Diencephalon (tissue), 1 donor: ENCODE results near the gene NTN5. TPM values are rescaled to one million over a fixed set of nuclear protein-coding genes. Genes with fewer than 3 reads are reported as not detected.

Source experiments
- total RNA-seq: library from RNA; depleted of rRNA; stranded (reverse); fragments of >200 nt; gene quantifications from one replicate; pipeline ENCODE4 v1.2.3, GENCODE V29; 2014

The NTN5 gene, protein sequence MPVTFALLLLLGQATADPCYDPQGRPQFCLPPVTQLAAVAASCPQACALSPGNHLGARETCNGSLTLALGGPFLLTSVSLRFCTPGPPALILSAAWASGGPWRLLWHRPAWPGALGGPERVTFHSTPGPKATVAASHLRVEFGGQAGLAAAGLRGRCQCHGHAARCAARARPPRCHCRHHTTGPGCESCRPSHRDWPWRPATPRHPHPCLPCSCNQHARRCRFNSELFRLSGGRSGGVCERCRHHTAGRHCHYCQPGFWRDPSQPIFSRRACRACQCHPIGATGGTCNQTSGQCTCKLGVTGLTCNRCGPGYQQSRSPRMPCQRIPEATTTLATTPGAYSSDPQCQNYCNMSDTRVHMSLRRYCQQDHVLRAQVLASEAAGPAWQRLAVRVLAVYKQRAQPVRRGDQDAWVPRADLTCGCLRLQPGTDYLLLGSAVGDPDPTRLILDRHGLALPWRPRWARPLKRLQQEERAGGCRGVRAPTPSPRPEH
- total RNA-seq: not detected

DNA sequence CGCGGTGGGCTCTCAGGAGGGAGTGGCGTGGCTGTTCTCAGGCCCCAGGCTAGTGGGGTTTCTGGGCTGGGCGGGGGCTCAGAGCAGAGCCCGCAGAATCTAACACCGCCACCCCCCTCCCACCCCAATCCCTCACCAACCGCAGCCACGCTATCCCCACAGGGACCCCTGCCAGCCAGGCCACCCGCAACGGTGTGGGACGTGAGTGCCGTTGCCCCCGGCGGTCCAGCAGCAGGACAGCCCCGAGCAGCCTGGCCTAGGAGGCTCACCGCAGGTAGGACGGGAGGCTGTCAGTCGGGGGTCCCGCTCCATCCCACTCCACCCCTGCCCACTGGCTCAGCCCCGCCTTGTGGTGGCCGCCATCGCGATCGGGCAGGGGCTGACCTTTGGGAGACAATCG, at the start of gene NTN5:
Gene NTN5, minus strand, starts transcription at position 24 of the 400 bp plus-strand sequence. CDS start 2,031 bp downstream, outside the sequence.

DNA sequence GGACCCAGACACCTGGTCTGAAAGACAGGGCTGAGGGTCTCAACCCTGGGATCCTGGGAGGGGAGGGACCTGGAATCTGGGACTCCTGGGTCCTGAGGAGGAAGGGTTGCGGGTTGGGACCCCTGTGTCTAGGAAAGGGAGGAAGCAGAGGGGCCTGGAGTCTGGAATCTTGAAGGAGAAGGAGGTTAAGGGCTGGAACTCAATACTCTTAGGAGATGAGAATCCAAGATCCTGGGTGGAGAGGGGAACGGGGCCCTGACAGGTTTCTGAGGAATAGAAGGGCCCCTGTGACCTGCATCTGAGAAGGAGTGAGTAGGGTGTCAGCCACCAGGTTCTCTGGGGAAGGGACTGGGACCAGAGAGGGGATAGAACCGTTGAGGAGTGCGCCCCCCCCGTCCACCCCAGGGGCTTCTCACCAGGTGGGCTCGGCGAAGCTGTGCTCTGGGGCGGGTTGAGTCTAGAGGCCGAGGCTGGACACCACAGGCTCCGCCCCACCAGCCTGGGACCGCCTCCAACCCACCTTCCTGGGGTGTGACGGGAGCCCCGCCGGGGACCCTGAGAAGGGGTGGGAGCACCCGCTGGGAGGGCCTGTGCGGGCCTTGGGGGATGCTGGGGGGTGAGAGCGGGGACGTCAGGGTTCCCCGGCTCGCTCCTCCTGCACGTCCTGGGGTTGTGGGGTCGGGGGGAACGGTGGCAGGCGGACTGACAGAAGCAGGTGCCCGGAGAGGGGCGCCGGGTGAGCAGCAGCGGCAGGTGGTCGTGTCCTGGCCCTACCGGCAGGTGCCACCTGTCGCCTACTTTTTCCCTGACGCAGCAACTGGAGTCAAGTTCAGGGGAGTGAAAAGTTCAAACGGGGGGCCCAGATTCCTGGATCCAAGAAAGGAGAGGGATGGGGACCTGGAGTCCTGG, 46.7 kb upstream of the NTN5 start, which contains the start of gene MAMSTR:
Gene MAMSTR, minus strand, starts transcription at position 463 of the 909 bp plus-strand sequence. CDS start 694 bp downstream, outside the sequence.

DNA sequence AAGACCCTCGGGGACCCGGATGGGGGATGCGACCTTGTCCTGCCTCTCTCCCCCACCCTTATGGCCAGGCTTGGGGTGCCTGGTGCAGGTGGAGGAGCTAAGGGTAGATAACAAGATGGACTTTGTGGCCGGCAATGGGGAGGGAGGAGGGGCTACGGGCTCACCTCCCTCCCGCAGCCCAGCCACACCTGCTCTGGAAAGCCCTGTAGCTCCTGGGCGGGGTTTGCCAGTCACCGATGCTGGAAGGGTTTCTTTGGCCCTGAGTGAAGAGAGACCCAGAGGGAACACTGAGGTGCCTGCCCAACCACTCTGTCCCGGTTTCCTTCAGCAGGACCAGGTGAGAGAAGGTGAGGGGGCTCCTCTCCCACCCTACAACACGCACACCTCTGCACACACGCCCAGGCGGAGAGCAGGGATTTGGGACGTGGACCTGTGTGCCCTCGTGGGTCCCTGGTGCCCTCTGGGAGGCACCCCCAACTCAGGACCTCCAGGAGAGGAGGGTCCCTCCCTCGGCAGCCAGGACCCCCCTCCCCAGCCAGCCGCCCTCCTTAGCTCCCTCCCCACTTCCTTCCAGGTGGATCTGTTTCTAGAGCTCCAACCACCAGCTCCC, 23.0 kb upstream of the NTN5 start, which contains the start of gene FUT2:
Gene FUT2, plus strand, starts transcription at position 229 of the 610 bp plus-strand sequence. CDS start 6,986 bp downstream, outside the sequence.

DNA sequence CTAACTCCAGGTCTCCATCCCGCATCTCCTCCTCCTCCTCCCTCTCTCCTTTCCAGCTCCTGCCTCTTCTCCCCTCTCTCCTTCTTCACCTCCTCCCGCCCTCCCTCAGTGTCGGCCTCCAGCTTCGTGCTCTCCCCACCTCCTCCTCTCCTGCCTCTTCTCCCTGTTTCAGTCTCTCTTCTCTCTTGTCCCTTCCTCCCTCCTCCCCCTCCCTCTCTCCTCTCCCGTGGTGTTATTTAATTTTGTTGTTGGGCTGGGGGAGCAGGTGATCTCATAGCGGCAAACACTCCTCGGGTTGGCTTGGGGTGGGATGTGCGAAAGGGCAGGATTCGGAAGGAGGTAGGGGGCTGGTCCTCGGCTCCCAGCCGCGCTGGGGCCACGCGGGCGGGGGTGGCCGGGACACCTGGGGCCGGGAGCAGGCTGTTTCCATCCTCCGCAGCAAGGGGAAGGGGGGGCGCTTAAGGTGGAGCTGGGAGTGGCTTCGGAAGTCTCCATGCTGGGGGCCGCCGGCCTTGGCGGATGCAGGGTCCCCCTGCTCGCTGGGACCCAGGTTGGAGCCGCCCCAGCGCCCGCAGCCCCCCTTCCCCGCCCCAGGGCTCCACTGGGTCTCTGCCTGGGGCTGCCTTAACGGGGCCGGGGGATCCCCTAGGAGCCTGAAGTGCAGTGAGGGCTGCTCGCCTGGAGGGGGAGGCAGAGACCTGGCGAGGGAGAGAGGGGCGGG, 26.7 kb downstream of the NTN5 start, which contains the start of gene CA11:
Gene CA11, minus strand, starts transcription at position 187 of the 721 bp plus-strand sequence. CDS start 555 bp downstream, outside the sequence.

DNA sequence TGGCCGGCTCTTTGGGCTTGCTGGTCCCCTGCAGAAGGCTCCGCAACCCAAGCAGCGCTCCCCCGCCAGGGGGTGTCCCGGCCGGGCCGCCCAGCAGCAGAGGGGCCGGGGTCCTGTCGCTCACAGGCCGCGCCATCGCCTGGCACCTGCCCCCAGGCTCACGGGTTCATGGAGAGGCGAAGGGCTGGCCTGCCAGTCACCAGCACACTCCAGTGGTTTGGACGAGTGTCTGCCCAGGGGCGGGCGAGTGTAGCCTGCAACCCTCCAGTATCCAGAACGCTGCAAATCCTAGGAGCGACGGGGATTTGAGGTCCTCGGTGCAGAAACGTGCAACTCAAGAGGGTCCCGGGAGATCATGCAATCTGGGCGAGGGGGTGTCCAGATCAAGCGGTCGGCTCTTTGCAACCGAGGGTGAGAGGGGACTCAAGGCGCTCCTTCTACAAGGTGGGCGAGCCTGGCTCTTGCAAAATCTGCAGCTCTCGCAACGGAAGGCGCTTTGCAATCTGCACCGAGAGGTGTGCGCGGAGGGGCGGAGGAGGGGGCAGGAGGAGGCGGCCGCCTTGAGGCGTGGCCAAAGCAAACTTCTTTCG, 35.9 kb downstream of the NTN5 start, which contains the start of gene DBP:
Gene DBP, minus strand, starts transcription at position 521 of the 590 bp plus-strand sequence. Its CDS starts 385 bp downstream, at position 136.

DNA sequence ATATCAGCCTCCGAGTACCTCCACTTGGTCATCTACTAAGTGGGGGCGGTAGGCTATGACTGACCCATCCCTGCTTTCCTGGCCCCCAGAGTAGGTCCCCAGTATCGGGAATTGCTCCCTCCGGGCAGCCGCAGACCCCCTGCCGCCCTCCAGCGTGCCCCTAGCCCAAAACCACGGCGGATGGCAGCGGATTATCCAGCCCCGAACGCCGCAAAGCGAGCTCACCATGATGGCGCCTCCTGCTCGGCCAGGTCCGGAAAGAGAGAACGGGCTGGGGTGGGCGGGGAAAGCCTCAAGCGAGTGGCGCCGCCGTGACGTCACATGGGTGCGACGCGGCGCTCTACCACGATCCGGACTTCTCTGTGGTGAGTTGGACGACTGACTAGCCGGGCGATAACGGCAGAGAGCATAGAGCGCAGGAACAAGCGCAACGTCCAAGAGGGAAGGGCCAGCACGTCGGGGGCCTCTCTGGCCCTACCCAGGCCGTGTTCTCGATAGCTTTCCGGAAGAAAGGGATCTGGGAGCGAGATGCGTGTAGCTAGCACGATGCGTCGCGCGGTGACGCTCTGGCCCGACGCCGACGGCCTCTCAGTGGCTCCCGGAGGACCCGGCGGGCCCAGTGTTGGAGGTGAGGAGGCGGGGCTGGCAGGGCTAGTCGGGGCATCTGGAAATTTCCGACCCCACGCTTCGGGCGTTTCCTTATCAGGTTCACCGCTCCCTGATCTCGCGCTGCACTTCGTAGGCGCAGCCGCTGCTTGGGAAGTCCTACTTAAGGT, 53.7 kb downstream of the NTN5 start, which contains the start of the genes RPL18 and SPHK2:
Gene RPL18, minus strand, starts transcription at position 263 of the 776 bp plus-strand sequence. Its CDS starts 35 bp downstream, at position 228.
Gene SPHK2, plus strand, starts transcription at position 591 of the 776 bp plus-strand sequence. CDS start 1,009 bp downstream, outside the sequence.

DNA sequence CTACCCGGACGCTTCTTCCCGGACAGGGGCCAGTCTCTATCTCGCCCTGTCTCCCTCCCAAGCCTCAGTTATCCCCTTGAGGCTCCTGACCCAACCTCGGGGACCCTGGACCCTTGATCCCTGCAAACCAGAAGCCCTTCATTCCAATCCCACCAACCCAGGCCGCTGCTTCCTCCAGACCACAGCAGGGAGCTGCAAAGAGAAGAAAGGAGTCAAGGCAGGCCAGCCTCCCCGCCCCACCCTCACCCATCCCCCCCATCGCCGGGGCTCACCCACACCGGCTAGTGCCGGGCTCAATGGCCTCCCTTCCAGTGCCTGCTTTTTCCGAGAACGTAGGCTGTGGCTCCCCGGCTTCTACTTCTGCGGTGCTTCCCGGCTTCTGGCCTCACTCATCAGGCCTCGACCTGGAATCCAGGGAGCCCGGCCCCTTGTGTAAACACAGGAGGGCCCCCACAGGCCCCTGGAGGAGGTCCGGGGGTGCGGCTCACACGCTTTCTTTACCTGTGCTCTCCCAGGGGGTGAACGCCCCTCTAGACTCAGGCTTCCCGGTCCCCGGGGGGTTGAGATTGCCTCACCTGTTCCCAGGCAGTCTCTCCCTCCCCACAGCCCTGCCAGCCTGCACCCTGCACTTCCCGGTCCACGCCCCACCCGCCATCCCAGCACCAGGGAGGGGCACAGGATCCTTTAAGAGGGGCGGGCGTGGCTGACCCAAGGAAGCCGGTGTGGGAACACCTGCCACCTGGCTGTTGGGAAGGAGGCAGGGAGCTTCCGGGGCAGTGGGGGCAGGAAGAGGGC, 58.2 kb downstream of the NTN5 start, which contains the start of gene FAM83E:
Gene FAM83E, minus strand, starts transcription at position 641 of the 795 bp plus-strand sequence. CDS start 1,704 bp downstream, outside the sequence.

Other genes with a start within 250 kb of the NTN5 start
- gene GRWD1, start 227.0 kb downstream of the NTN5 start, total RNA-seq: 11.8 TPM
- 0.92 TPM for gene KCNJ14, start 217.4 kb downstream of the NTN5 start, total RNA-seq
- gene CYTH2, start 203.6 kb downstream of the NTN5 start, total RNA-seq: 57.7 TPM
- gene LMTK3, start 161.2 kb downstream of the NTN5 start, total RNA-seq: 16.4 TPM
- not detected for gene SULT2B1, start 120.8 kb downstream of the NTN5 start, total RNA-seq
- gene SPACA4, start 66.3 kb downstream of the NTN5 start, total RNA-seq: not detected
- gene FAM83E, start 57.9 kb downstream of the NTN5 start, total RNA-seq: not detected
- gene RPL18, start 53.8 kb downstream of the NTN5 start, total RNA-seq: 1,122 TPM
- 12.5 TPM for gene SPHK2, start 53.5 kb downstream of the NTN5 start, total RNA-seq
- gene DBP, start 35.6 kb downstream of the NTN5 start, total RNA-seq: 7.6 TPM
- gene CA11, start 26.8 kb downstream of the NTN5 start, total RNA-seq: 21.9 TPM
- 0.46 TPM for gene FUT2, start 23.0 kb upstream of the NTN5 start, total RNA-seq
- gene MAMSTR, start 46.7 kb upstream of the NTN5 start, total RNA-seq: 1.6 TPM
- gene RASIP1, start 67.6 kb upstream of the NTN5 start, total RNA-seq: 4.8 TPM
- not detected for gene IZUMO1, start 73.9 kb upstream of the NTN5 start, total RNA-seq
- gene FUT1, start 79.6 kb upstream of the NTN5 start, total RNA-seq: 10.8 TPM
- gene FGF21, start 82.5 kb upstream of the NTN5 start, total RNA-seq: not detected
- gene BCAT2, start 138.0 kb upstream of the NTN5 start, total RNA-seq: 17.1 TPM
- gene HSD17B14, start 163.5 kb upstream of the NTN5 start, total RNA-seq: 5.3 TPM
- 2.3 TPM for gene PLEKHA4, start 195.6 kb upstream of the NTN5 start, total RNA-seq
- gene PPP1R15A, start 199.4 kb upstream of the NTN5 start, total RNA-seq: 21.5 TPM
- 0.46 TPM for gene TULP2, start 225.7 kb upstream of the NTN5 start, total RNA-seq
- 69.9 TPM for gene NUCB1, start 227.3 kb upstream of the NTN5 start, total RNA-seq